ENCODE data around the gene LRMDA. TPM values are rescaled to one million over a fixed set of nuclear protein-coding genes. Genes with fewer than 3 reads are reported as not detected.

The LRMDA gene
- total RNA-seq, 3 donors from 2014 or later: 9.4 to 14.9 (median 10.3) TPM

GRCh38 chr10:76301950-76302349 is 870.5 kb downstream of the LRMDA start:
- intact Hi-C loops (cut with DNase I, micrococcal nuclease): no loop called here
- Histone ChIP-seq H3K9me3 (no peaks in the 10 kb centered on the region), H3K4me3 (no peak overlapping the region), H3K36me3 (ENCODE audit: low read depth) (no peaks in the 10 kb centered on the region), H3K4me1 (ENCODE audit: low read depth) (no peaks in the 10 kb centered on the region)
- no peak for TF ChIP-seq CTCF (IDR thresholded peaks at IDR 0.05)
- ATAC-seq (no peak), DNase-seq (no peak)

- ATAC-seq (no peak), DNase-seq (no peak)
- no peak overlapping the region for H3K4me3 ChIP-seq
- no peaks in the 10 kb centered on the region for H3K9me3 ChIP-seq
- intact Hi-C loops (cut with DNase I, micrococcal nuclease): no loop called here
- no peak for TF ChIP-seq CTCF (IDR thresholded peaks at IDR 0.05)
- no peaks in the 10 kb centered on the region for H3K36me3 ChIP-seq (ENCODE audit: low read depth)
- H3K4me1 ChIP-seq (ENCODE audit: low read depth): no peaks in the 10 kb centered on the region
These were observed 871.1 kb downstream of the LRMDA start for GRCh38 chr10:76302481-76302880.

DNA sequence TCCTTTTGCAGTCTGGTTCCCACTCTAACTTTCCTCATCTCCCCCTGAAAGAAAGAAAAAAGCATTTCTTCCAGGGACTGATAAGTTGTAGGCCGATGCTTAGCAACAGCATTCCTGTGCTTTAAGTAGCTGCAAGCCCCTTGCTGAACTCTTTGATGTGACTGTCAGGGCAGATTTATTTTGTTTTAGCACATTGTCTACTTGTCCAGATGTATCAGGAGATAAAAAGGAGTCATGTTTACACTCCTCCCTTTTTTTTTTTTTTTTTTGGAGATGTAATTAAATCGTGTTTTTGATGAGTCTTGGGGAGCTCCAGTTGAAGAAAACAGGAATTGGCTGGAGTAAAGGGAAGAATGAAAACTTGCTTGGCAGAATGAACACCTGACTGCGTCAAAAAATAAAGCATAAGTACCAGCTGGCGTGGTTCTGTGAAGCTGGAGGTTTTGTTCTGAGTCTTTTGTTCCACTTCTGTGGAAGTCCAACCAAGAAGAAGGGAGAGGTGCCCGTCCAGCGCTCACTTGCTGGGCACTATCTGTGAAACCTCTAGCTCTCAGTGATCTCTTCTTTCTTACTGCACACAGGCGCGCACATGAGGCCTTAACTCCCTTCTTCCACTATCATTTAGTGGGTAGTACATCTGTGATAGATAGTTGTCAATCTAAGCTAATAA is 871.7 kb downstream of the LRMDA start:
- no peak for ATAC-seq
- no peak for TF ChIP-seq CTCF (IDR thresholded peaks at IDR 0.05)
- no peak for DNase-seq
- intact Hi-C loops (cut with DNase I, micrococcal nuclease): no loop called here
- Histone ChIP-seq H3K4me1 (ENCODE audit: low read depth) (no peaks in the 10 kb centered on the region), H3K9me3 (no peaks in the 10 kb centered on the region), H3K4me3 (no peak overlapping the region), H3K36me3 (ENCODE audit: low read depth) (no peaks in the 10 kb centered on the region)

GRCh38 chr10:76303682-76304316 is 872.4 kb downstream of the LRMDA start:
- H3K36me3 ChIP-seq (ENCODE audit: low read depth): no peaks in the 10 kb centered on the region
- intact Hi-C loops (cut with DNase I, micrococcal nuclease): no loop called here

GRCh38 chr10:76305930-76306615 is 874.6 kb downstream of the LRMDA start:
- DNase-seq: no peak
- intact Hi-C loops (cut with DNase I, micrococcal nuclease): no loop called here
- no peak for TF ChIP-seq CTCF (IDR thresholded peaks at IDR 0.05)
- Histone ChIP-seq H3K4me1 (ENCODE audit: low read depth) (no peaks in the 10 kb centered on the region), H3K4me3 (no peak overlapping the region), H3K9me3 (no peaks in the 10 kb centered on the region), H3K36me3 (ENCODE audit: low read depth) (no peaks in the 10 kb centered on the region)
- ATAC-seq: no peak

More at GRCh38 chr10:76303682-76304316, 872.4 kb downstream of the LRMDA start:
- ATAC-seq (peak; percentile 91), DNase-seq (peak; percentile 47 to 80 (median 51))
- TF ChIP-seq CTCF (IDR thresholded peaks at IDR 0.05): no peak
- Histone ChIP-seq H3K9me3 (no peaks in the 10 kb centered on the region), H3K4me1 (ENCODE audit: low read depth) (no peaks in the 10 kb centered on the region), H3K4me3 (no peak overlapping the region)

Measured in mucosa of descending colon (tissue), 3 donors.